NOMO-1 (cell line): ENCODE data around the gene PSME4.
"Not testable (repeated sequence)": the region's sequence is repeated elsewhere in the genome, so short reads cannot be mapped to it uniquely, and the experiment has no call there.

Source experiments
- DNase-seq, 2 experiments: peaks; one replicate each; lab custom pipeline; 2025; ENCODE audit not compliant: unreplicated experiment in 2 of 2; lab: John Stamatoyannopoulos, UW

The PSME4 gene

GRCh38 chr2:53843595-53843994 is 127.2 kb downstream of the PSME4 start:
- DNase-seq = no peak

- no peak for DNase-seq
Observed at GRCh38 chr2:53842891-53843290, 127.9 kb downstream of the PSME4 start.

DNA sequence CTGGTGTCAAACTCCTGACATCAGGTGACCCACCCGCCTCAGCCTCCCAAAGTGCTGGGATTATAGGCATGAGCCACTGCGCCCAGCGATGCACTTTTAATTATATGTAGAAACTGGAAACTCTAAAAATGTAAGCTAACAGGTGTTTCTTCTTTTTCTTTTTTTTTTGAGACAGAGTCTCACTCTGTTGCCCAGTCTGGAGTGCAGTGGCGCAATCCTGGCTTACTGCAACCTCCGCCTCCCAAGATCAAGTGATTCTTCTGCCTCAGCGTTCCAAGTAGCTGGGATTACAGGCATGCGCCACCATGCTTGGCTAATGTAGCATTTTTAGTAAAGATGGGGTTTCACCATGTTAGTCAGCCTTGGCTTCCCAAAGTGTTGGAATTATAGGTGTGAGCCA is 129.1 kb downstream of the PSME4 start:
- not testable (repeated sequence) for DNase-seq

GRCh38 chr2:53840580-53840979 is 130.2 kb downstream of the PSME4 start:
- DNase-seq = no peak

- DNase-seq = not testable (repeated sequence)
Observed at GRCh38 chr2:53829980-53830290, 140.9 kb downstream of the PSME4 start.

GRCh38 chr2:53829273-53829979 is 141.4 kb downstream of the PSME4 start:
- DNase-seq = no peak

- no peak for DNase-seq
Observed at GRCh38 chr2:53828331-53828730, 142.5 kb downstream of the PSME4 start.

GRCh38 chr2:53827398-53828175 is 143.2 kb downstream of the PSME4 start:
- DNase-seq = no peak

DNA sequence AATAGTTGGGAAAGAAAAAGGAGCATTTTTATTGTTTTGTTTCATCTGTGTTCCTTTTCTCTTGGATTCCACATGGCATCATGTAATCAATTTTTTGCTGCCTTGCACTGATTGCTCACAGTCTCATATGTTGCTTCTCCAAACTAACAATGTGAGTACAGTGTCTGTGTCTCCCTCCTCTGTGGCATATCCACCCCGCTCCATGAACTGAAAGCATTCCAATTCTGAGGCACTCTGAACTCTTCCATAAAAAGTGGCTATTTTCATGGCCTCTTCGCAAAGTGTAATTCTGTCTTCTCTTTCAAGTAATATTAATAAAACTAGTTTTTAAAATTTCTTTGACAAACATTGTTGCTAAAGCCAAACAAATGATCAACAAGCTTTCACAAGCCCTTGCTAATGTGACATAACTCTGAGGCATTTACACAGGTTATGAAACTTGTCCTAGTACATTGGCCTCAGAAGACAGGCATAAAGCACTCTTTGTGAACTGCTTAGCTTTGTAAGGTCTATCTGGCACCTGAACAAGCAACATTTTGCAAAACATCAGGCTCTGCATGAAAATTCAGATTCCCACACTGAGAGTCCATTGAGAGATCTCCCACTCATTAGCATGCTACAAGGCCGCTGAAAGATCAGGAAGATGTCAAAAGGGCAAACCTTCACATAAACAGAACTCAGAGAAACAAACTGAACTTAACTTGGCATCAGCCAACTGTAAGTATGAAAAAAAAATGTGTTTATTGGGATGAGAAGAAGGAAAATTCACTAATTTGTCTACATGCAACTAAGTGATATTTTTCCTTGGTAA is 144.0 kb downstream of the PSME4 start:
- DNase-seq = no peak

DNA sequence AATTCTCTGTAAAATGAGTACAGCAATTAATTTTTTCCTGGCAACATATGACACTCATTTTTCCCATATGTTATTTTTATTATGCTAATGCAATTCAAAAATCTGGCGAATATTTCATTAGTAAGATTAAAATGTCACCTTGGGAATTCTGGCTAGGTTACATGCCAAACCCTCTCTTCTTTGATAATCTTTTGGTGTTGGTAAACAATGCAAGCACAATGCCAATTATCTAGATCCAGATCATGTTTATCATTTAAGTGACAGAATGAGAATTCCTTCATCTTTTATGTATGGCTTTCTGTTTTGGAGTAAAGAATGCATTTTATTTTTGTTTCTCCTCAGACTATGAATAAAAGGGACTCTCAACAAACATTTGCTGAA is 144.8 kb downstream of the PSME4 start:
- DNase-seq = no peak

GRCh38 chr2:53823639-53824038 is 147.2 kb downstream of the PSME4 start:
- not testable (repeated sequence) for DNase-seq

DNA sequence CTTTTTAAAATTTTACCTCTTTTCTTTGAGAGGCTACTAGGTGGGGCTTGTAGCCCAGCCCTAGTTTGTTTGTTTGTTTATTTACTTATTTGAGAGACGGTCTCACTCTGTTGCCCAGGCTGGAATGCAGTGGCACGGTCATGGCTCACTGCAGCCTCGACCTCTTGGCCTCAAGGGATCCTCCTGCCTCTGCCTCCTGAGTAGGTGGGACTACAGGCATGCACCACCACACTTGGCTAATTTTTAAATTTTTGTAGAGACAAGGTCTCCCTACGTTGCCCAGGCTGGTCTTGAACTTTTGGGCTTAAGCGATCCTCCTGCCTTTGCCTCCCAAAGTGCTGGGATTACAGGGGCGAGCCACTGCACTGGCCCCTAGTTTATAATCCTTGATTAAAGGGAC is 149.0 kb downstream of the PSME4 start:
- DNase-seq = no peak

- no peak for DNase-seq
Observed at GRCh38 chr2:53820711-53821110, 150.1 kb downstream of the PSME4 start.

DNA sequence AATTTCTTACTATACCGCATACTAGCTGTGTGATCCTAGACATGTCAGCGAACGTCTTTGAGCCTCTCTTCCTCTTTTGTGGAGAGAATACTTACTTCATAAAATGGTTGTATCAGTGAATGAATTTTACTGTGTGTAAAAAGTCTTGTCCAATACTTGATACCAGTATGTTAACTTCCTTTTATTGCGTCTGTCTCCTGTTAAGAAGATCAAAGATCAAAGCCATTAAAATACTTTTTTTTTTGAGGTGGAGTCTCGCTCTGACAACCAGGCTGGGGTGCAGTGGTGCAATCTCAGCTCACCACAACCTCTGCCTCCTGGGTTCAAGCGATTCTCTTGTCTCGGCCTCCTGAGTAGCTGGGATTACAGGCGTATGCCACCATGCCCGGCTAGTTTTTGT is 150.7 kb downstream of the PSME4 start:
- DNase-seq = no peak

GRCh38 chr2:53819634-53820033 is 151.2 kb downstream of the PSME4 start:
- no peak for DNase-seq

DNA sequence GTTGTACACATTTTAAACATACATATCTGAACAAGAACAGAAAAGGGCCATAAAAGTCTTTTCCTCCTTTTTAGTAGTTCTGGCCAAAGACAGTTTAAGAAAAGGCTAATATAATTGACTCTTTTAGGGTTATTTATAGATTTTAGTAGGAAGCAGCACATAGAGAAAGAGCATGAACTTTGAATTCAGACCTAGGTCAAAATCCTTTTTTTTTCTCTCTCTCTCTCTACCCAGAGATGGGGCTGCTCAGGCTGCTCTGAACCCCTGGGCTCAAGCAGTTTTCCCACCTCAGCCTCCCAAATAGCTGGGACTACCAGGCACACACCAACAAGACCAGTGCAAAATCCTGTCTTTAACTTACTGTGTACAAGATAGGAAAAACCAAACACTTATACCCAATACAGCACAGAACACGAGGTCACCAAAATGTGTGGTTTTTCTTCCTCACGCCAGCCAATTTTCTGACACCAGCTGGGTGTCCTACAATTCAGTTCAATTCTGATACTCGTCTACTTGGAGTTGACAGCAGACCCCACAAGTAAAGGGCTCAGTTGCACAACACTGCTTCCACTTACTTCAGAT is 151.8 kb downstream of the PSME4 start:
- no peak for DNase-seq
